Esophagus (tissue), 2 donors: ENCODE data around the gene GRIN1. TPM values are rescaled to one million over a fixed set of nuclear protein-coding genes. Genes with fewer than 3 reads are reported as not detected.
A peak's percentile ranks its signal among the peaks of the same experiment; 100 is the strongest.
"Not testable (repeated sequence)": the region's sequence is repeated elsewhere in the genome, so short reads cannot be mapped to it uniquely, and the experiment has no call there.

Experiments
- H3K27ac ChIP-seq, 2 donors: one replicate each; pipeline ENCODE4 v1.5.1; 2013; ENCODE audit warnings: low read depth in 2 of 2, mild to moderate bottlenecking in 2 of 2, inconsistent platforms in 1 of 2, low read length in 1 of 2, moderate library complexity in 1 of 2
- H3K27me3 ChIP-seq, 2 donors: one replicate each; pipeline ENCODE4 v1.6.1; 2013; ENCODE audit warnings: low read length in 2 of 2, control low read depth in 1 of 2, mild to moderate bottlenecking in 1 of 2; ENCODE audit not compliant: insufficient read depth in 2 of 2, control insufficient read depth in 1 of 2
- H3K36me3 ChIP-seq, 2 donors: one replicate each; pipeline ENCODE4 v1.6.1; 2013; ENCODE audit warnings: low read length in 1 of 2; ENCODE audit not compliant: control insufficient read depth in 2 of 2, insufficient read depth in 2 of 2
- H3K4me1 ChIP-seq, 2 donors: one replicate each; pipeline ENCODE4 v1.6.1; 2013; ENCODE audit warnings: low read length in 1 of 2; ENCODE audit not compliant: control insufficient read depth in 2 of 2, insufficient read depth in 2 of 2
- H3K4me3 ChIP-seq, 2 donors: one replicate each; pipeline ENCODE4 v1.5.1; 2013; ENCODE audit warnings: low read length in 2 of 2, mild to moderate bottlenecking in 2 of 2, low read depth in 1 of 2, moderate library complexity in 1 of 2
- H3K9me3 ChIP-seq, 2 donors: one replicate each; pipeline ENCODE4 v1.6.1; 2013; ENCODE audit warnings: mild to moderate bottlenecking in 2 of 2, low read depth in 1 of 2, low read length in 1 of 2, moderate library complexity in 1 of 2; ENCODE audit not compliant: control insufficient read depth in 2 of 2, insufficient read depth in 1 of 2
- WGBS, 2 donors: extraction: QIAGEN DNeasy Blood & Tissue Kit; methylation state at CpG; one replicate each; pipeline ENCODE4 v1.1.7; 2013; 5-methylcytosine and 5-hydroxymethylcytosine counted together
- polyA plus RNA-seq, 2 donors: library from polyadenylated mRNA; stranded (reverse); fragments of 200-250 nt; gene quantifications; one replicate each; pipeline ENCODE4 v1.2.3, GENCODE V29; 2013
- donor health status: healthy with polysubstance abuse.
- donor health status: Bipolar disorder and iron deficiency.

Gene GRIN1
- polyA plus RNA-seq, 2 donors = 0.06 to 0.14 TPM

DNA sequence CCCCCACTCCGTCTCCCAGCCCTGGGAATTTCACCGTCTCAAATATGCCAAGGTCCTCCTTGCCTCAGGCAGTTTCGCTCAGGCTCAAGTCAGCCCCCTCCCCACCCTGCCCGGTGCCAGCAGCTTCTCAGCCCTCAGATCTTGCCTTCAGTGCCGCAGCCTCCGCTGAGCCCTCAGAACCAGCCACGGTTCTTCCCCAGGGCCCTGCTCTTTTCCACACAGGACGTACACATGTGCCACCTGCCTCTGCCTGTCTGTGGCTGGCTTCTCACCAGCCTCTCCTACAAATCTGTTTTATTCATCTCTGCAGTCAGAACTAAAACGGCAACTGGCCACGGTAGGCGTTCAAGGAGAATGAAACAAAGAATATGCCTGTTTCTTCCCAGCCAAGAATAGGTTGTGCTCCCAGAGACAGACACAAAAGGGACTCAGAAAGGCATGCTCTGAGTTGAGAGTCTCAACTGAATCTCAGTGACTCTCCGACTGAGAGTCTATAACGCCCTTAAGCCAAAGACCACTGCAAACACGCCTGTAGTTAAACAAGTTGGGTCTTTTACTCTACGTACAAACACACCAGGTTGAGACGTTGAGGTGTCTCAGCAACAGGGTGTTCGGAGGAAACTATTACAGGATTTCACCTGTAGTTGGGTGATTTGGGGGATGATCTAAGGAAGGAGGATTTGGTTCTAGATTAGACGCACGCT lies 10.6 kb upstream of the GRIN1 start:
- Histone ChIP-seq H3K4me1 (peaks cover 15 to 18% of the 10 kb centered on the region in 2 donors), H3K27ac (peak overlapping the region in 1 of 2 donors; percentile 15), H3K9me3 (peaks cover 0 to 5% of the 10 kb centered on the region in 2 donors), H3K4me3 (peak overlapping the region; percentile 84 to 95), H3K36me3 (no peaks in the 10 kb centered on the region), H3K27me3 (no peaks in the 10 kb centered on the region)
- WGBS, 2 donors = 41 to 51% methylated on average over 19 of the region's 19 CpGs

DNA sequence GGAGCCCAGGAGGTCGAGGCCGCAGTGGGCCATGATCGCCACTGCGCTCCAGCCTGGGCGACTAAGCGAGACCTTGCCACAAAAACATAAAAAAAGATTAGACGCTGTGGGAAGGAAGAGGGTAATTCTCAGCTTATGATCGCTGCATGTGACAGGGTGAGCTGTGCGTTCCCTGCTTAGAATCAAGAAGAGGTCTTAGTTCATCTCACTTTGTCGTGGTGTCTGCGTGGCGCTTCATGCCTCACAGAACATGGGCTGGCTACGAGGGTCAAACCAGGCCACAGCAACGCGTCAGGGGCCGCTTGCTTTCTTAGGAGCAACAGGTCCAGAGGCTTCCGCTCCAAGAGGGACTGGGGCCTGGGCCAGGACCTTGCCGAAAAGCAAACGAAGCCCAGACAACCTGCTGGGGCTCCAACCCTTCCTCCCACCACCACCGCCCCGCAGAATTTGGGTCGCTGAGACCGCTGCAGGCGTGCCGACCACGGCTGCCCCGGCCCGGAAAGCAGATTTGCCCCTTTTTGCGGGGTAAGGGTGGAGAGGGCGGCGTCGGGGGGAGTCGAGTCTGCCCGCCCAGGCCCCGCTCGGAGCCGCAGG lies 10.0 kb upstream of the GRIN1 start:
- H3K4me3 ChIP-seq = peak overlapping the region; percentile 84 to 95
- H3K36me3 ChIP-seq = no peaks in the 10 kb centered on the region

DNA sequence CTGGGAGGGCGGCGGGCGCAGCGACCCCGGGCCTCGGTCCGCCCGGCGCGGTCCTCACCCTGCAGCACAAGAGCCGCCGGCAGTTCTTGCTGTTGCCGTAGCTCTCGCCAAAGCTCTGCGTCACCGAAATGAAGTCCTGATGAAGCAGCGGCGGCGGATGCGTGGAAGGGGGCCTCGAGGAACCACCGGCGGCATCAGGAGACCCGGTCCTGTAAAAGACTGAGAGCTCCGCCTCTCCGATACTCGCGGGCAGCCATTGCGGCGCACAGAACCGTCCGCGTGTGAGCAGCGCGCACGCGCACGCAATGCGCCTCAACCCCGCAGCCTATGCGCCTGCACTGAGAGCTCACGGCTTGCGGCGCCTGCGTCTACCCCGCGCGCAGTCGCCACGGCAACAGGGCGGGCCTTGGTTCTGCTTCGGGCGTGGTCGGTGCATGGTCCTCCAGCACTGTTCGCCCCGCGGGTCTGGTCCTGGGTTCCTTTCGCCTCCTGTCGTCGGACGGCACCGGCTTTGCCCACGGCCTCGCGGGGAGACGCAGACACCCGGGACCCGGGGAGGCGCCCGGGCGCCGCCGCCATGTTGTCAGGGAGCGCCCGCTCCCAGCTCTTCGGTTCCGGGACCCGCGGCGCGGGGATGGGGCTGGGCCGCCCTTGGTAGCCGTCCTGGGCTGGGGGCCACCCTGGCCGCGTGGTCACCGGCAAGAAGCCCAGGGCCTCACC lies 9.3 kb upstream of the GRIN1 start:
- Histone ChIP-seq H3K36me3 (no peaks in the 10 kb centered on the region), H3K27me3 (no peaks in the 10 kb centered on the region), H3K9me3 (peaks cover 0 to 5% of the 10 kb centered on the region in 2 donors), H3K4me1 (peaks cover 15 to 18% of the 10 kb centered on the region in 2 donors), H3K27ac (peak overlapping the region; percentile 67 to 77), H3K4me3 (peak overlapping the region; percentile 84 to 95)
- WGBS, 2 donors = 1 to 2% methylated on average over 67 to 86 of the region's 86 CpGs

More for the DNA sequence above, 10.0 kb upstream of the GRIN1 start:
- H3K9me3 ChIP-seq = peaks cover 0 to 5% of the 10 kb centered on the region in 2 donors
- H3K4me1 ChIP-seq = peaks cover 15 to 18% of the 10 kb centered on the region in 2 donors
- H3K27ac ChIP-seq = peak overlapping the region; percentile 67 to 77
- WGBS, 2 donors = 15 to 19% methylated on average over 31 to 37 of the region's 37 CpGs
- H3K27me3 ChIP-seq = no peaks in the 10 kb centered on the region

DNA sequence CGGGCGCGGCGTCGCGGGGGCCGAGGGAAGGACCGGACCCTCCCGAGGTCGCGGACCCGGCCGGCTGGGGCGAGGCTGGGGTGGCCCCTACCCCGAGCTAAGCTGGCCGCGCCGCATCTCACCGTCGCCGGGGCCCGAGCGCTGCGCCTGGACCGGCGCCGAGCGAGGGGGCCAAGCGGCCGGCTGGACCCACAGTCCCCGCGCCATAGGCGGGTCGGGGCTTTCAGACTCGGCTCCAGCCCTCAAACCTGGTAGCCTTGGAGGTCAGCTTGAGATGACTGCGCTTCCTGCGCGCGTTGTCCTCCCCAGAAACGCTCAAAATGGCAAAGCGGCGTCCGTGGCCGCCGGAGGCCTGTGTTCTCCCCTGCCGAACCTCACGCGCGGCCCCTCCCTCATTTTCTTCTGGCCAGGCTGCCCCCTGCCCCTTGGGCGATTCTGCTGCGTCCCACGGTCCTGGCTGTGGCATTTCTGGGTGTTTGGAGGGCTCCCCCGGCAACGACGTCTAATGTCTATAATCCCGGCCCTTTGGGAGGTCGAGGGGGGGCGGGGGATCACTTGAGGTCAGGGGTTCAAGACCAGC lies 8.7 kb upstream of the GRIN1 start:
- Histone ChIP-seq H3K36me3 (no peaks in the 10 kb centered on the region), H3K9me3 (peaks cover 0 to 5% of the 10 kb centered on the region in 2 donors), H3K4me1 (peaks cover 15 to 18% of the 10 kb centered on the region in 2 donors), H3K27ac (peak overlapping the region; percentile 67 to 77), H3K4me3 (peak overlapping the region; percentile 84 to 95), H3K27me3 (no peaks in the 10 kb centered on the region)
- 7 to 9% methylated on average over 58 of the region's 58 CpGs for WGBS, 2 donors

DNA sequence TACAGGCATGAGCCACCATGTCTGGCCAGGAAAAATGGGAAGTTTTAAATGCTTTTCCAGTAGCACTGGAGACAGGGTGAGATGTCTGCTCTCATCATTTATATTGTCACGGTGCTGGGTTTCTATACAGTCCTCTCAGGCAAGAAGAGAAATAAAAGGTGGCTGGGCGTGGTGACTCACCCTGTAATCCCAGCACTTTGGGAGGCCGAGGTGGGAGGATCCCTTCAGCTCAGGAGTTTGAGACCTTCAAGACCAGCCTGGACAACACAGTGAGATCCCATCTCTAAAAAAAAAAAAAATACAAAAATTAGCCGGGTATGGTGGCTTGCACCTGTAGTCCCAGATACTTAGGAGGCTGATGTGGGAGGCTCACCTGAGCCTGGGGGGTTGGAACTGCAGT lies 4.8 kb upstream of the GRIN1 start:
- H3K4me3 ChIP-seq = no peak overlapping the region
- peaks cover 13 to 16% of the 10 kb centered on the region in 2 donors for H3K4me1 ChIP-seq
- WGBS, 2 donors = 65 to 76% methylated on average over 4 of the region's 4 CpGs
- no peaks in the 10 kb centered on the region for H3K36me3 ChIP-seq
- no peak overlapping the region for H3K27ac ChIP-seq
- H3K27me3 ChIP-seq = peaks cover 0 to 21% of the 10 kb centered on the region in 2 donors
- H3K9me3 ChIP-seq = peaks cover 0 to 8% of the 10 kb centered on the region in 2 donors

DNA sequence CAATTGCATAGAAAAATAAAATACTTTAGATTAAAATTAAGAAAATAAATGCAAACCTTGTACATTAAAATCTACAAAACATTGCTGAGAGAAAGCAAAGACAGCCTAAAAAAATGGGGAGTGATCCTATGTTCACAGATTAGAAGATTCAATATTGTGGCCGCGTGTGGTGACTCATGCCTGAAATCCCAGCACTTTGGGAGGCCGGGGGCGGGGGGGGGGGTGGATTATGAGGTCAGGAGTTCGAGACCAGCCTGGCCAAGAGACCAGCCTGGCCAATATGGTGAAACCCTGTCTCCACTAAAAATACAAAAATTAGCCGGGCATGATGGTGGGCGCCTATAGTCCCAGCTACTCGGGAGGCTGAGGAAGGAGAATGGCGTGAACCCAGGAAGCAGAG lies 3.8 kb upstream of the GRIN1 start:
- not testable (repeated sequence) for H3K36me3 ChIP-seq, H3K9me3 ChIP-seq, H3K27ac ChIP-seq, H3K4me3 ChIP-seq
- peaks cover 12 to 13% of the 10 kb centered on the region in 2 donors for H3K4me1 ChIP-seq
- 67 to 73% methylated on average over 9 of the region's 9 CpGs for WGBS, 2 donors
- peaks cover 0 to 28% of the 10 kb centered on the region in 2 donors for H3K27me3 ChIP-seq

DNA sequence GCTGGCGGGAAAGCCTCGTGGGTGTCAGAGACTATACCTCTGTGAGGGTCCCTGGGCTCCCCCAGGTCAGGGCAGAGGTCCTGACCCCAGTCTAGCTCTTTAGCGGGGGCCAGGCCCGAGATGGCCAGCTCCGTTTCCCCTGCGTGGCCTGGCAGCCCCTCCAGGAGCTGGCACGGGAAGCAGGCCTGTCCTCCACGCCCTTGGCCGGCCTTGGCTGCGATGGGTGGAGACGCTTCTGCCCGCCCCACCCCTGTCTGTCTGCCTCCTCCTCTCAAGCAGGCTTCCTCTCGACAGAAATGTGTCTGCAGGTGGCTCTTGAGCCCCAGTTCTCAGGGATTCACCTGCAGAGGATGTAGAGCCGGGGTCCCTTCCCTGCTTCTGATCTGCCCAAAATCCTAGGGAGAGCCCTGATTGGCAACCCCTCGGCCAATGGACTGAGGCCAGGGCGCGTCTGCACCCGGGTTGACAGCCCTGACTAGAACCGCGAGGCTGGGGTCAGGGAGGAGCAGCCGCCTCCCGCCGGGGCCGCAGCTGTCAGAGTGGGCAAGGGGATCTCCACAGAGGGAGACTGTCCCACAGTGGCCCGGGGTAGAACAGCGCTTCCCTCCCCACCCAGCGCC lies 2.6 kb upstream of the GRIN1 start:
- WGBS, 2 donors = 26 to 27% methylated on average over 22 to 27 of the region's 27 CpGs

DNA sequence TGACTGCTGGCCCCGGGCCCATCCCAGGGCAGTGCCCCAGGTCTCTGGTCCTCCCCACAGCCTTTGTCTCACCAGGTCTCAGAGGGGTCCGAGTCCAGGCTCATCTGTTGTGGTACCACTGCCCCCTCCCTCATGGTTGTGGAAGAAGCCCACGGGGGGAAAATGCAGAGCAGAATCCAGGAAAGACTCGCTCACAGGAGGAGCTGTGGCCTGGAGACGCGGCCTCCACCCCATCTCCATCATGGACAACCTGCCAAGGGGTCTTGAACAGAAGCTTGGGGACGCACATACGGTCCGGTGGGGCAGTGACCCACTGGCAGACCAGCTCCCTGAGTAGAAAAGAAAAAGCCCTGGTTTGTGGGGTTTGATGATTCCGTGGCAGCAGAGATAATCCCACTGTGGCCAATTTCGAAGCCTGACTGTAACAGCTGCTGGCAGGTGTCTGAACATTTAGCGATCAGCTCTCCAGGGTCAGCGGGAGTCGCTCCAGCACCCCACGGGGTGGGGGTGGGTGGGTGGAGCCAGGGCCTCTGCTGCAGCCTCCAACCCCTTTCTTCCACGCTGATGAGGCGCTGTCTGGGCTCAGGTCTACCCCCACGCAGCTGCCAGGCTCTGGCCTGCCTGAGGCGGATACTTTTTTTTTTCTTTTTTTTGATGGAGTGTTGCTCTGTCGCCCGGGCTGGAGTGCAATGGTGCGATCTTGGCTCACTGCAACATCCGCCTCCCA lies 1.9 kb upstream of the GRIN1 start:
- peaks cover 9 to 10% of the 10 kb centered on the region in 2 donors for H3K4me1 ChIP-seq
- peaks cover 0 to 7% of the 10 kb centered on the region in 2 donors for H3K9me3 ChIP-seq
- H3K36me3 ChIP-seq = no peaks in the 10 kb centered on the region
- H3K27ac ChIP-seq = no peak overlapping the region
- WGBS, 2 donors = 65 to 67% methylated on average over 23 of the region's 23 CpGs
- H3K4me3 ChIP-seq = no peak overlapping the region
- H3K27me3 ChIP-seq = peaks cover 0 to 29% of the 10 kb centered on the region in 2 donors

More for the DNA sequence above, 2.6 kb upstream of the GRIN1 start:
- Histone ChIP-seq H3K9me3 (peaks cover 0 to 7% of the 10 kb centered on the region in 2 donors), H3K27me3 (peaks cover 0 to 29% of the 10 kb centered on the region in 2 donors), H3K4me1 (peaks cover 9 to 10% of the 10 kb centered on the region in 2 donors), H3K36me3 (no peaks in the 10 kb centered on the region), H3K4me3 (no peak overlapping the region), H3K27ac (no peak overlapping the region)
